Kidney tubule cell (primary cell): ENCODE data around the gene ZDHHC1.

Experiments
- DNase-seq: peaks from one replicate; pipeline ENCODE4 v3.0.0-alpha.2; 2018; ENCODE audit warnings: low spot score

The ZDHHC1 gene

DNA sequence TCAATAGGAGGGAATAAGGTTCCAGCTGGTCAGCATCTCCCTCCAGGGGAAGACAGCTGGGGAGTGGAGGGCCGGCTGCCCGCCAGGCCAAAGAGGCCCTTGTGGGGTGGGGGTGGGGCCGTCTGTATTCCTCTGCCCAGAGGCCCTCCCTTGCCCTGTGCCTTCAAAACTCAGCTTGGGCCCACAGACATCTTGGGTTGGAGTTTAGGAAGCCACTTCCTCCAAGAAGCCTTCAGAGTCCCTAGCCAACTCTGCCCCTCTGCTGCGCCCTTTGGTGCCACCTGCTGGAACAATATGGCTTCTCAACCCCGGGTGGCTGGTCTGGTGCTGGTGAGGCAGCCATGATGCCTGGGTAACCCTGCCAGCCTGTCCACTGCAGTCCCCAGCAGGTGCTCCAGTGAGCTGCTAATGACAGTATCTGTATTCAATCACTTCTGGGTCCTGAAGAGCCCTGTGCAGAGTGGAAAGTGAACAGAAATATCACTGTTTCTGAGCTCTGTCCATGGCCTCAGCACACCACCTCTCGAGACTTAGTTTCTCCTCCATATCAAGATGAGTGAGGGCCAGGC, 31.3 kb upstream of the ZDHHC1 start:
- peak; percentile 63 for DNase-seq

DNA sequence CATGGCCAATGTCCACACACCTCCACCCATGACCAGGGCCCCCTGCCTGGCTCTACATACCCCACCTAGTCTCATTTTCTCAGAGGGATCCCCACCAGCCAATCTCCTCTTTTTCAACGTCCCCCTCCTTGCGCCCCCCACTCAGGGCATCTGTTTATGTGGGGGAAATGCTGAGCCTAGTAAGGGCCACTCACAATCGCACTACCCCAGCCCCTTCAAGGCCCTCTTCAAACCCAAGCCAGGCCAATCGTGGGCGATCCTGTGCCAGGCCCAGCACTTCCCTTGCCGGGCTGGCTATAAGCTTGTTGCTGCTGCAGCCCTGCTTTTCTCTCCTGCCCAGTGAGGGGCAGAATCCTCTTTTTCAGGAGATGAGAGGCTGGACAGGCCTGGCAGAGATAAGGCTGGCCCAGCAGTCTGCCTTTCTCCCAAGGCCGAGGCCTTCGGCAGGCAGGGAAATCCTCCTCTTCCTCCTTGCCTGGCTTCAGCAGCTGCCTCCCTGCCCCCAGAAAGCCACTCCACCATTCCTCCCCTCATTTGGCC, 30.8 kb upstream of the ZDHHC1 start:
- DNase-seq = no peak

DNA sequence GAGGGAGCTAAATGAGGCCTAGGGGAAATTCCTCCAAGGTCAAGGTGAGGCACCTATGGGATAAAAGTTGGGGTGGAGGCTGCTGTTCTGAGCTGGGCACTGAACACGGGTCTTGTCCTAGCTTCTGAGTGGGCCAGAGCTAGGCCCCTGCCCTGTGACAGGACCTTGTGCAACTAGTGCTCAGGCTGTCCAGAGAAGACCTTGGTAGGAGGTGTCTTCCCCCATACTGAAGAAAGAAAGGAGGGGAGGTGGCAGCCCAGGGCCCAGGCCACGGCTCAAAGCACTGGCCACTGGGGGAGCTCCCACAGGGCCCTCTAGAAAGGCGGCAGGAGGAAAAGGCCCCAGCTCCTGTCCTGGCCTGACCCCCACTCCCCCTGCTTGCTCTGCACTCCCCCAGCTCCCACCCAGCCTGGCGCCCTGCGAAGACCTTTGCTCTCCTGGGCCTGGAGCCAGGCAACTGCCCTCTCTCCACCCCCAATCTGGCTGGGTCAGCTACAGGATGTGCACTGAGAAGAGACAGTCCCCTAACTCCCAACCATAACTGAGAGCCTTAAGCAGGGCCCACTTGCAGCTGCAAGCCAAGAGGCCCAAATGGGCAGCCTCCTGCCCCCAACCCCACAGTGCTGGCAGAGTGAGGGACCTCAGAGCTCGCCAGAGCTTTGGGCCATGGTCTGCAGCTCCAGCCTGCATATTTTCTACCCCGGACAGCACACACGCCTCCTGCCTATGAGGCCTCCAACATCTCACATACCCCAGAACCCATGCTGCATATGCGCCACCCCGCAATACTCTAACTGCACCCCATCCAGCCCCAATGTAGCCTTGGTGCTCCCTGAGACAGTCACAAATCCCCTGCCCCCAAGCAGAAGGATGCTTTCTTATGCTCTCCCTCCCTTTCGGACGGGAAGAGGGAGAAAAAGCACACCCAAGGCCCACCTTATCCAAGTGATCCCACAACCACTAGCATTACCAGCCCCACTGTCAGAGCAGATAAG, 29.9 kb upstream of the ZDHHC1 start:
- DNase-seq = no peak

DNA sequence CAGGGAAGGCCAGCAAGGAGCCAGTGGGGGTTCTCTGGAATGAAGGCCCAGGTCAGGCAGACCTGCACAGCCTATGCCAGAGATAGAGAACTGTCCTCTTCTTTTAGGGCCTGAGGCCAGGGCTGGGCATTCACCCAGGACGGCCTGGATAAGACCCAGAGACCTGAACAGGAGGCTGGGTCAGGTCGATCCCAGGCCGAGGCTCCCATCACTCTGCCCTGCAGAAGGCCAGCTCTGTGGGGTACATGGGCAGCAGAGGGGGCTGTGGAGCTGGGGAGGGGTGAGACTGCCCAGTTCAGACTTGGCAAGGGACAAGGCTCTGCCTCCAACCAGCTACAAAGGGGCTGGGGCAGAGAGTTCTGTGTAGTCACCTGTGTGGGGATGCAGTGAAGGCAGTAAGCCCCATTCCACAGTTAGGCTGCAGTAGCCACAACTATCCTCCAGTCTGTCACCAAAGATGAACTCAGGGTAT, 29.2 kb upstream of the ZDHHC1 start:
- DNase-seq = no peak

DNA sequence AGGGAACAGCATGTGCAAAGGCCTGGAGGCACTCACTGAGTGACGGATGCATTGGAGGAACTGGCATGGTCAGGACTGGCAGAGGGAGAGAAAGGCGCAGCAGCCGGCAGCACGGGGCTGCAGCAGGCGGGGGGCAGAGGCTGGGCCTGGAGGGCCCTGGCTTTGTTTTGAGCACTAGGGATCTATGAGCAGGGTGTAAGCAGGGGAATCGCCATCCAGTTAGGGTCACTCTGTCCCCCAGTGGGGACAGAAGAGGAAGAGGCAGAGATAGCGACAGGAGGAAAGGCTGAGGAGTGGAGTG, 28.8 kb upstream of the ZDHHC1 start:
- no peak for DNase-seq

DNA sequence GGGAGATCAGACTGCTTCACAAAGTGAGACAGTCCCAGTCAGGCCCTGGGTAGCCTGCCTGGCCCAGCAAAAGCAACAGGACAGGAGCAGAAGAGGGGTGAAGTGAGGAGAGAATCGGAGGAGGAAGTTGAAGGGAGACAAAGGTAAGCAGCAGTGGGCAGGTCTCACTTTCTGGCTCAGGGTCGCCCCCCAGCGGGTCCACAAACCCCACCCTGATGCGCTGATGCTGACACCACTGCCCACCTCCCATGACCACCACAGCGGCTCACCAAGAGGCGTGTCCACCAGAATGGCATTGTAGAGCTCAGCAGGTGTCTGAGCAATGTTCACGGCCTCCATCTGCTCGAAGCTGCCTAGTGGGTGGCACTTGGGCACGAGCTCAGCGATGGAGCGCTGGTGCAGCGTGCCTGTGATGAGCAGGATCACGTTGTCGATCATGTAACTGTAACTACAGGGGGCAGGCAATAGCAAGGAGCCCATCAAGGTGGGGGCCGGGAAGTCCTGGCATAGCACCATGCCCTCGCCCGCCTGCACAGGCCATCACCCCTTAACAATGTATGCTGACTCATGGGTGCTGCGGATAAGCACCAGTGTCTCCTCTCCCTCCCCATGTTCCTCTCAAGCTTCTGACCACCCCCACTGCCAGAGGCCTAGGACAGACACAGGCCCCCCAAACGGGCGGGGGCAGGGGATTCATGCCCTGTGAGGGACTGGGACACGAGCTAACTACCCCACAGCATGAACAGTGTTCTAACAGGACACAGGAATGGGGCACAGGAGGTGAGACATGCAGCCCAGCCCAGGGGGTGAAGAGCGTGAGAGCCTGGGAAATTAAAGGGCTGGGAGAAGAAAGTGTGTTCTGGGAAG, 28.2 kb upstream of the ZDHHC1 start:
- DNase-seq = peak; percentile 67

DNA sequence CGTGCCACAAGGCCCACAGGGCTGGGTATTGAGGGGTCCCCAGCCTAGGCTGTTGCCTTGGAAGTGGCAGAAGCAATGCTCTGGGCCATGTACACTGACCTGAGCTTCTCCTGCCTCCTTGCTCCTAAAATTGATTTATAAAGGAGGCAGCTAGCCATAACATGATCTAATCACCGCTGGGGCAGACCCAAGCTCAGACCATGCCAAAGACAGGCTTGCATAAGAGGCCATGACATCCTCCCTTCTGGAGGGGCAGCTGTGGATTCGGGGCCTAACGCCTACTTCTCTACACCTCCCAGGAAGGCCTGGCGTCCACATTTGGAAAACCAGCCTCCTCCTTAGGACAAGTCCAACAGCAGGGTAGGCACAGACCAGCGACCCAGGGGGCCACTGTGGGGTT, 27.0 kb upstream of the ZDHHC1 start:
- DNase-seq = no peak

DNA sequence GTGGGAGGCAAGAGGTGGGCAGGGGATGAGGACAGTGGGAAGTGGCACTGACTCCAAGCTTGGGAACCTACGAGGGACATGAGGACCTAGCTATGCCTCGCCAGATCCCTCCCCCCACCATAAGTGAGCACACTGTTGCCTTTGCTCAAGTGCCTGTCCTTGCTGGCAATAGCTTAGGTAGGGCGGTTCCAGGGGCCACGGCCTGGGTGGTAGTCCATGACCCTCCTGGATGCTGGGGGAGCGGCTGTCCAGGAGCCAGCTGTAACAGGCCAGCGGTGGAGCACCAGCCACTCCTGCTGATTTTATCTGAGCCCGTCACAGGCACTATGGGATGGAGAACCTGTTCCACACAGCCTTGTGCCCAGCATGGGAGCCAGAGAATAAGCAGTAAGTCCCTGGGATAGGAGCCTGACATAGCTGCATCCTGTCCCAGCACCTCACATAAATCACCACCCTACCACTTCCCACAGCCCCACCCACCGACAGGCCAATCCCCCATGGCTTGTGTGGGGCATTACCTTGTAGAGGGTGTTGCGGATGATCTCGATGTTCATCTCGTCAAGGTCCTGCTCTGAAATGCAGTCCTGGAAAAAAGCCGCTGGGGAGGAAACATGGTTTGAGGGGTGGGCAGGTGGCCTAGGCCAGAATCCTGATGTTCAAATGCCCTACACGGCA, 26.4 kb upstream of the ZDHHC1 start:
- no peak for DNase-seq

DNA sequence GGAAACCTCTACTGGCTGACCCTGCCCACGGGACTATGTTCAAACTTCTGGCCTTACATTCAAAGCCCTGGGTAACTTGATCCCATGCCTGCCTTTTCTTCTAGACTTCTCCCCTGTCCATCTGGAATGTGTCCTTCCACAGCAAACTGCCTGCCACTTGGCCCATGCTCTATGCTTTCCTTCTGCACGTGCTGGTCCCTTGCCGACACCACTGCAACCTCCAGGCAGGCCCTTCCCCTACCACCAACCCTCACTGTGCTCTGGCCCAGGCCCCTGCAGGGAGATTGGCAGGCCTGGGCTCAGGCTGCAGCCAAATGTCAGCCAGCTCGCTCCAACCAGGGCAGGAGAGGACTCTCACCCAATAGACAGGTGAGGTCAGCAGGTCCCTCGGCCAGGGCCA, 25.6 kb upstream of the ZDHHC1 start:
- DNase-seq = no peak

DNA sequence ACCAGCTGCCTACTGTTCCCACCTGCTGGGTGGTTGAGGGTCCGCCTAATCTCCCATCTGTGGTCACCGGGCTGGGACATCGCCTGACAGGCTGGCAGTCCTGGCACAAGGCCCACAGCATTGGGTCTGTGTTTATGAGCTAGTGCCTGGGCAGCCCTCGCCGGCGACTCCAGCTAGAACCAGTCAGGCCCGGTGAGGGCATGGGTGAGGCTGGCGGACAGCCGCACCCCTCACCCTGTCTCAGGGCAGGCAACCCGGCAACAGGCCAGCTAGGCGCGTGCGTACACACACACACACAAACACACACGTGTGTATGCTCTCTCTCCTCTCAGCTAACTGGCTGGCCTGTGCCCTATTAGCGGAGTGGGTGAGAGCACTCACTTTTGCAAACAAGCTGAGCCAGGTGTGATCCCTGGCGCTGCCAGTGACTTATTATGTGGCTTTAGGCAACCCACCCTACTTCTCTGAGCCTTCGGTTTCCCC, 25.0 kb upstream of the ZDHHC1 start:
- DNase-seq = peak; percentile 50

DNA sequence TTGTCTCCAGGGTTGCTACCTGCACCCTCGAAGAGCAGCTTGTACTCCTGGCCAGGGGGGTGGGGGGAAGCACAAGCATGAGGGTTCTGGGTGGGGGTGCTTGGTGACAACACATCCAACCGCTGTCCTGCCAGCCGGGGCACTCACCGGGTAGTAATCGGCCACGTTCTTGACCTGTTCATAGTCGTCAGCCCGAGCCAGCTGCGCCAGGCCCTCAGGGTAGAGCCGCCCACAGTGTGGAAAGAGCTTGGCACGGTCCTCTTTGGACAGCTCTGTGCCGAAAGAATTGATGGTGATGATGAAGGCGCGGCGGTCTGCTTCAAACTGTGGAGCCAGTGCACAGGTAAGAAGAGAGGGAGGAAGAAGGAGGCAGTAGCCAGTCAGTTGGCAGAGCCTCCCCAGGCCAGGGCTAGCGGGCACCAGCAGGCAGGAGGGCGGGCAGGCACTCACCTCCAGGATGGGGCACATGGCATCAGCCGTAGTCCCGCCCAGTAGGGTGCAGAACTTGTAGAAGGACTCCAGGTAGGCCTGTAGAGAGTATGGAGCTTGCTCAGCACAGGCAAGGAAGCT, 22.6 kb upstream of the ZDHHC1 start:
- DNase-seq = no peak

DNA sequence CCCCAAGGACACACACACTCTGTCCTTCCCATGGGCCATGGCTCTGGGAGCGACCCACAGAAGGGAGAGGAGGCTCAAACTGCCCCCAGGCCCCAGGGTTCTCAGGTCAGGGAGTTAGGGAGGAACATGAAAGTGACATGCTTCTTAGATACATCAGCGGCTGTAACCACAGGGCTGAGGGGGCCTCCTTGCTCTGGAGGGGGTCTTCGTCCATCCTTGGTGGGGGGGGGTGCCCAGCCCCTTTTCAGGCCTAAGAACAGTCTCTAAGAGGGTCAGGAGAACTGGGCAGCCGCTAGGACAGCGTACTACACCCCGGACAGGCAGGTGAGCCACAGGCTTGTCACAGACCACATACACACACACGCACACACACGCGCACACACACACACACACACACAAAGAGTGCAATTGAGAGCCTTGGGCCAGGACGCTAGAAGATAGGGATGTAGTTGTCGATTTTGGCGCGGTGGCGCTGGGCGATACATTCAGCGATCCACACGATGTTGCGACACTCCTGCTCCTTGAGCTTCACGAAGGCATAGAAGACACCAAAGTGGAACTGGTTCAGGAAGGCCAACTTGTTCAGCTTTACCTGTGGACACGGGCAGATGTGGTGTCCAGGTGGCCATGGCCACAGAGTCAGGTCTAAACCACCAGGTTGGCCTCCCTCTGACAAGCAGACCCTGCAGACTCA, 22.0 kb upstream of the ZDHHC1 start:
- no peak for DNase-seq

DNA sequence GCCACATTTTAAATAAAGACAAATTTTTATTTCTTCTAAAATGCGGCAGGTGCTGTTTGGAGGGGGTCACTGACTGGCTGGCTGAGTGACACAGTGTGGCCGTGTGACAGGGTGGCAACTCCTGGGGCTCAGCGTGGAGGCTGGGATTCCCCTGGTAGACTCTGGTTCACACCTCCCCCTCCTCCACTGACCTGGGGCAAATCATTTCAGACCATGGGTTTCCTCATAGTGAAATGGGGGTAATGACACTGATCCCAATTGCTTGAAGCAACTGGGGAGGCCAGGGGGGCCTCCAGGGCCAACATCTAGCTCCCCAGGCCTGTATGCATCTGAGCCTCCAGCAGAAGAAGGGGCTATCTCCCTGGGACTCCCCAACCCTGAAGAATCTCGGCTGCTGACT, 21.2 kb upstream of the ZDHHC1 start:
- DNase-seq = no peak

DNA sequence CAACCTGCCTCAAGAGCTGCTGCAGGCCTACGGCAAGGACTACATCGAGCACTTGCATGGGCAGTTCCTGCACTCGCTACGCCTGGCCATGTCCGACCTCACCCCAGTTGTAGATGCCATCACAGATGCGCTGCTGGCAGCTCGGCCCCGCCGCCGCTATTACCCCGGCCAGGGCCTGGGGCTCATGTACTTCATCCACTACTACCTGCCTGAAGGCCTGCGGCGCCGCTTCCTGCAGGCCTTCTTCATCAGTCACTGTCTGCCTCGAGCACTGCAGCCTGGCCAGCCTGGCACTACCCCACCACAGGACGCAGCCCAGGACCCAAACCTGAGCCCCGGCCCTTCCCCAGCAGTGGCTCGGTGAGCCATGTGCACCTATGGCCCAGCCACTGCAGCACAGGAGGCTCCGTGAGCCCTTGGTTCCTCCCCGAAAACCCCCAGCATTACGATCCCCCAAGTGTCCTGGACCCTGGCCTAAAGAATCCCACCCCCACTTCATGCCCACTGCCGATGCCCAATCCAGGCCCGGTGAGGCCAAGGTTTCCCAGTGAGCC, 20.4 kb upstream of the ZDHHC1 start:
- no peak for DNase-seq

DNA sequence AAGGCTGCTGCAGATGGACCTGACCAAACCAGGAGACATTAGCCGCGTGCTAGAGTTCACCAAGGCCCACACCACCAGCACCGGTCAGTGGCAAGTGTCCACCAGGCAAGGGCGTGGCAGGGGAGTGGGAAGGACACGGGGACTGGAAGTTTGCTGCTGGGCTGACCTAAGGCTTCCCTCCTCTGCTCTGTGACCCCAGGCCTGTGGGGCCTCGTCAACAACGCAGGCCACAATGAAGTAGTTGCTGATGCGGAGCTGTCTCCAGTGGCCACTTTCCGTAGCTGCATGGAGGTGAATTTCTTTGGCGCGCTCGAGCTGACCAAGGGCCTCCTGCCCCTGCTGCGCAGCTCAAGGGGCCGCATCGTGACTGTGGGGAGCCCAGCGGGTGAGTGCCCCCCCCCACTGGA, 19.5 kb upstream of the ZDHHC1 start:
- no peak for DNase-seq

DNA sequence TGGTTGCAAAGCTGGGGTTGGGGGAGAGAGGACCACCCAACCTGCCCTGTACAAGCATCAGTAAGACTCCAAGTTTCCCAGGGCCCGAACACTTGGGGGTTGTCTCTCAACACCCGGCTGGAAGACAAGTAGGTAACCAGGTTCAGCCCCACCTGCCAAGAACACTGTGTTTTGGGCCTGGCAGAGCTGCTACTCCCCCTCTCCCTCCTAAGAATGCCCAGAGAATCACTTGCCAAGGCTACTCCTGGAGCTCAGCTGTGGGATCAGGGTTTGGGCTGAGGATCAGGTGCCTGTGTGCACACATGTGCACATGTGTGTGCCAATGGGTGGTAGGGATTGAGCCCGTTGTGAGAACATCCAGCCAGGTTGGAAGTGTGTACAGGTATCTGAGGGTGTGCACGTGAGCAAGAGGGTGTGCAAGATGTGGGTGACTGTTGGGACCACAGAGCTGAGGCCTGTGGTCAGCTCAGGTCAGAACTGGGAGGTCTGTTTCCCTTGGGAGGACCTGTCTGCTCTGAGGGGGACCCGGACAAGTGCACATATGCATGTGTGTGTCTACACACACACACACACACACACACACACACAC, 16.9 kb upstream of the ZDHHC1 start:
- no peak for DNase-seq

DNA sequence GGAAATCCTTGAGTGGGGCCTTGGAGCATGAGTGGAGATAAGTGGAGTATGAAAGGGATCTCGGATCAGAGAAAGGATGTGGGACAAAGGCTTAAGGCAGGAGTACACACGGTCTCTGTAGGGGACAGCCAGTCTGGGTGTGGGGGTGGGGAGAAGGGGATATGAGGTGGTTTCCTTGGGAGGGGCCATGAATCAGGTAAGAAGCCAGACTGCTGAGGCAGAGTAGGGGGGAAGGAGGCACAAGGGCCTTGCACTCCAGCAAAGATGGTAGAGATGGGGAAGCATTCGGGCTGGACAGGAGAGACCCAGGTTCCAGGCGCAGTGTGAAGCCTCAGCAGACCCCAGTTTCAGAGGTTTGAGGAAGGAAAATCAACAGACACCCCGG, 16.2 kb upstream of the ZDHHC1 start:
- DNase-seq = no peak

DNA sequence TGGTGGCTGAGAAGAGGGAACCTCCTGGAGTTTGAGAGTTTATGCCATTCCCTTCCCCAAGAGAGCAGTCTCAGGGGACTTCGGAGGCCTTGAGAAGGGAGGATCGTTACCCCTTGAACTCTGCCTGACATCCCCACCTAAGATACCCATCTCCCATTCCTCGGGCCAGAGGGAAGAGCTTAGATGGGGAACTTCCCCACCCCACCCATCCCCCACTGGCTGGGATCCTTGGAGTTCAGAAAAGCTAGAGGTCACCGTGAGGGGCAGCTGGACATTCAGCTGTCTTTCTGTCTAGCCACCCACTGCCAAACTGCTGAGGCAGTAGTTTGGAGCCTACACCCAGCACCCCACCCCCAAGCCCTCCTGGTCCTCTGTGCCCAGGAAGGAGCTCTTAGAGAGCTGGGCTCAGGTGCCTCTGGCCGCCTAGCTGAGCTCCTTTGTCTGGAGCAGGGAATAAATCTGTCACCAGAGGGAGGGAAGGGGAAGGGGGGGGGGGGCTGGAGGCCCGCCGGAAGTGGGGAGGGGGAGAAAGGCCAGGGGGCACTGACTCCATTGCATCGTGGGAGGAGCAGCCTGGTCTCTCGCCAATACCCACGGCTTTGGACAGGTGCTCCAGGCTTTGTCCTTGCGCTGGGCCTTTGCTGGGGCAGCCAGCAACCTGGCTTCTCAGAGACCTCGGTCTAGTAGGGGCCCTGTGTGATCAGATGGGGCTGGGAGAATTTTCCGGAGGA, 15.7 kb upstream of the ZDHHC1 start:
- no peak for DNase-seq
